ENCODE measurements around the gene USP17L13.
"Not testable (repeated sequence)": the region's sequence is repeated elsewhere in the genome, so short reads cannot be mapped to it uniquely, and the experiment has no call there.

Gene USP17L13, protein sequence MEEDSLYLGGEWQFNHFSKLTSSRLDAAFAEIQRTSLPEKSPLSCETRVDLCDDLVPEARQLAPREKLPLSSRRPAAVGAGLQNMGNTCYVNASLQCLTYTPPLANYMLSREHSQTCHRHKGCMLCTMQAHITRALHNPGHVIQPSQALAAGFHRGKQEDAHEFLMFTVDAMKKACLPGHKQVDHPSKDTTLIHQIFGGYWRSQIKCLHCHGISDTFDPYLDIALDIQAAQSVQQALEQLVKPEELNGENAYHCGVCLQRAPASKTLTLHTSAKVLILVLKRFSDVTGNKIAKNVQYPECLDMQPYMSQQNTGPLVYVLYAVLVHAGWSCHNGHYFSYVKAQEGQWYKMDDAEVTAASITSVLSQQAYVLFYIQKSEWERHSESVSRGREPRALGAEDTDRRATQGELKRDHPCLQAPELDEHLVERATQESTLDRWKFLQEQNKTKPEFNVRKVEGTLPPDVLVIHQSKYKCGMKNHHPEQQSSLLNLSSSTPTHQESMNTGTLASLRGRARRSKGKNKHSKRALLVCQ

DNA sequence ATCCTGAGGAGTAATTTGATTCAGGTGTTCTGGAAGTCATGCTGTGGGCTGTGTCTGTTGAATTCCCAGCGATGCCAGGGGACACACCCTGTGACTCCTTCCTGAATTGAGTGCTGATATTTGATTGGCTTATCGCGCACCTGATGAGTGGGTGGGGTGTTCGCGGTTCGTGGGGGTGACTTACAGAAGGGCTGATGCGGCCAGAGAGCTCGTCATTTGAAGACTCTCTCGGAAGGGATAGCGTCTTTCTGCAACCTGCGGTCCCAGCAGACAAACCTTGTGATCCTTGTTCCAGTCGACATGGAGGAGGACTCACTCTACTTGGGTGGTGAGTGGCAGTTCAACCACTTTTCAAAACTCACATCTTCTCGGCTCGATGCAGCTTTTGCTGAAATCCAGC lies at the start of gene USP17L13:
TSS of gene USP17L13 (plus strand) at position 301 of the 400 bp plus-strand sequence. CDS start at position 301, 0 bp downstream.
- not testable (repeated sequence) for DNase-seq (ENCODE audit: low spot score)

DNA sequence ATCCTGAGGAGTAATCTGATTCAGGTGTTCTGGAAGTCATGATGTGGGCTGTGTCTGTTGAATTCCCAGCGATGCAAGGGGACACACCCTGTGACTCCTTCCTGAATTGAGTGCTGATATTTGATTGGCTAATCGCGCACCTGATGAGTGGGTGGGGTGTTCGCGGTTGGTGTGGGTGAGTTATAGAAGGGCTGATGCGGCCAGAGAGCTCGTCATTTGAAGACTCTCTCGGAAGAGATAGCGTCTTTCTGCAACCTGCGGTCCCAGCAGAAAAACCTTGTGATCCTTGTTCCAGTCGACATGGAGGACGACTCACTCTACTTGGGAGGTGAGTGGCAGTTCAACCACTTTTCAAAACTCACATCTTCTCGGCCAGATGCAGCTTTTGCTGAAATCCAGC lies 14.3 kb upstream of the USP17L13 start, which contains the start of gene USP17L10:
TSS of gene USP17L10 (plus strand) at position 301 of the 400 bp plus-strand sequence. CDS start at position 301, 0 bp downstream.
- DNase-seq (ENCODE audit: low spot score): not testable (repeated sequence)

DNA sequence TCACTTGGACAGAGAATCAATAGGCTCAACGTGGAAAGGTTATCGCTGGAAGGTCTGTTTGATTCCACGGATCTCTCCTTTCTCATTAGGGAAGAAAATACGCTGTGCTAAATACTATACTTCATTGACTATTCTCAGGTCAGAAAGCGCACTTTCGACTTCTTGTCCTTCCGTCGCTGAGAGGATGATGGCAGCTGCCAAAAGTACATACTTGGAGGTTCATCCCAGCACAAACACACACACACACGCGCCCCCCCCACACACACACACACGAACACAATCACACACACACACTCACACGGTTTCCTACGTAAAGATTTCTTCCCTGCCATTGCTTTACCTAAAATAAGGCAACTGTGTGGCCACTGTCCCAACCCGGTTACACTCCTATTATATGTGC lies 10.0 kb upstream of the USP17L13 start:
- DNase-seq (ENCODE audit: low spot score): not testable (repeated sequence)

DNA sequence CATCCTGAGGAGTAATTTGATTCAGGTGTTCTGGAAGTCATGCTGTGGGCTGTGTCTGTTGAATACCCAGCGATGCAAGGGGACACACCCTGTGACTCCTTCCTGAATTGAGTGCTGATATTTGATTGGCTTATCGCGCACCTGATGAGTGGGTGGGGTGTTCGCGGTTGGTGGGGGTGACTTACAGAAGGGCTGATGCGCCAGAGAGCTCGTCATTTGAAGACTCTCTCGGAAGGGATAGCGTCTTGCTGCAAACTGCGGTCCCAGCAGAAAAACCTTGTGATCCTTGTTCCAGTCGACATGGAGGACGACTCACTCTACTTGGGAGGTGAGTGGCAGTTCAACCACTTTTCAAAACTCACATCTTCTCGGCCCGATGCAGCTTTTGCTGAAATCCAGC lies 9.6 kb upstream of the USP17L13 start, which contains the start of gene USP17L11:
TSS of gene USP17L11 (plus strand) at position 301 of the 400 bp plus-strand sequence. CDS start at position 301, 0 bp downstream.
- not testable (repeated sequence) for DNase-seq (ENCODE audit: low spot score)

DNA sequence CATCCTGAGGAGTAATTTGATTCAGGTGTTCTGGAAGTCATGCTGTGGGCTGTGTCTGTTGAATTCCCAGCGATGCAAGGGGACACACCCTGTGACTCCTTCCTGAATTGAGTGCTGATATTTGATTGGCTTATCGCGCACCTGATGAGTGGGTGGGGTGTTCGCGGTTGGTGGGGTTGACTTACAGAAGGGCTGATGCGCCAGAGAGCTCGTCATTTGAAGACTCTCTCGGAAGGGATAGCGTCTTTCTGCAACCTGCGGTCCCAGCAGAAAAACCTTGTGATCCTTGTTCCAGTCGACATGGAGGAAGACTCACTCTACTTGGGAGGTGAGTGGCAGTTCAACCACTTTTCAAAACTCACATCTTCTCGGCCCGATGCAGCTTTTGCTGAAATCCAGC lies 4.8 kb upstream of the USP17L13 start, which contains the start of gene USP17L12:
TSS of gene USP17L12 (plus strand) at position 301 of the 400 bp plus-strand sequence. CDS start at position 301, 0 bp downstream.
- DNase-seq (ENCODE audit: low spot score): not testable (repeated sequence)

DNA sequence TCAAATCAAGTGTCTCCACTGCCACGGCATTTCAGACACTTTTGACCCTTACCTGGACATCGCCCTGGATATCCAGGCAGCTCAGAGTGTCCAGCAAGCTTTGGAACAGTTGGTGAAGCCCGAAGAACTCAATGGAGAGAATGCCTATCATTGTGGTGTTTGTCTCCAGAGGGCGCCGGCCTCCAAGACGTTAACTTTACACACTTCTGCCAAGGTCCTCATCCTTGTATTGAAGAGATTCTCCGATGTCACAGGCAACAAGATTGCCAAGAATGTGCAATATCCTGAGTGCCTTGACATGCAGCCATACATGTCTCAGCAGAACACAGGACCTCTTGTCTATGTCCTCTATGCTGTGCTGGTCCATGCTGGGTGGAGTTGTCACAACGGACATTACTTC lies 5.6 kb downstream of the USP17L13 start:
- DNase-seq (ENCODE audit: low spot score): not testable (repeated sequence)

DNA sequence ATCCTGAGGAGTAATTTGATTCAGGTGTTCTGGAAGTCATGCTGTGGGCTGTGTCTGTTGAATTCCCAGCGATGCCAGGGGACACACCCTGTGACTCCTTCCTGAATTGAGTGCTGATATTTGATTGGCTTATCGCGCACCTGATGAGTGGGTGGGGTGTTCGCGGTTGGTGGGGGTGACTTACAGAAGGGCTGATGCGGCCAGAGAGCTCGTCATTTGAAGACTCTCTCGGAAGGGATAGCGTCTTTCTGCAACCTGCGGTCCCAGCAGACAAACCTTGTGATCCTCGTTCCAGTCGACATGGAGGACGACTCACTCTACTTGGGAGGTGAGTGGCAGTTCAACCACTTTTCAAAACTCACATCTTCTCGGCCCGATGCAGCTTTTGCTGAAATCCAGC lies 9.4 kb downstream of the USP17L13 start, which contains the start of gene USP17L15:
TSS of gene USP17L15 (plus strand) at position 301 of the 400 bp plus-strand sequence. CDS start at position 301, 0 bp downstream.
- DNase-seq (ENCODE audit: low spot score): not testable (repeated sequence)

DNA sequence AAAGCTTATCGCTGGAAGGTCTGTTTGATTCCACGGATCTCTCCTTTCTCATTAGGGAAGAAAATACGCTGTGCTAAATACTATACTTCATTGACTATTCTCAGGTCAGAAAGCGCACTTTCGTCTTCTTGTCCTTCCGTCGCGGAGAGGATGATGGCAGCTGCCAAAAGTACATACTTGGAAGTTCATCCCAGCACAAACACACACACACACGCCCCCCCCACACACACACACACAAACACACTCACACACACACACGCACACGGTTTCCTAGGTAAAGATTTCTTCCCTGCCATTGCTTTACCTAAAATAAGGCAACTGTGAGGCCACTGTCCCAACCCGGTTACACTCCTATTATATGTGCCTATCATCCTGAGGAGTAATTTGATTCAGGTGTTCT lies 13.8 kb downstream of the USP17L13 start:
- DNase-seq (ENCODE audit: low spot score): not testable (repeated sequence)

DNA sequence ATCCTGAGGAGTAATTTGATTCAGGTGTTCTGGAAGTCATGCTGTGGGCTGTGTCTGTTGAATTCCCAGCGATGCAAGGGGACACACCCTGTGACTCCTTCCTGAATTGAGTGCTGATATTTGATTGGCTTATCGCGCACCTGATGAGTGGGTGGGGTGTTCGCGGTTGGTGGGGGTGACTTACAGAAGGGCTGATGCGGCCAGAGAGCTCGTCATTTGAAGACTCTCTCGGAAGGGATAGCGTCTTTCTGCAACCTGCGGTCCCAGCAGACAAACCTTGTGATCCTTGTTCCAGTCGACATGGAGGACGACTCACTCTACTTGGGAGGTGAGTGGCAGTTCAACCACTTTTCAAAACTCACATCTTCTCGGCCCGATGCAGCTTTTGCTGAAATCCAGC lies 18.9 kb downstream of the USP17L13 start, which contains the start of gene USP17L17:
TSS of gene USP17L17 (plus strand) at position 301 of the 400 bp plus-strand sequence. CDS start at position 301, 0 bp downstream.
- not testable (repeated sequence) for DNase-seq (ENCODE audit: low spot score)

DNA sequence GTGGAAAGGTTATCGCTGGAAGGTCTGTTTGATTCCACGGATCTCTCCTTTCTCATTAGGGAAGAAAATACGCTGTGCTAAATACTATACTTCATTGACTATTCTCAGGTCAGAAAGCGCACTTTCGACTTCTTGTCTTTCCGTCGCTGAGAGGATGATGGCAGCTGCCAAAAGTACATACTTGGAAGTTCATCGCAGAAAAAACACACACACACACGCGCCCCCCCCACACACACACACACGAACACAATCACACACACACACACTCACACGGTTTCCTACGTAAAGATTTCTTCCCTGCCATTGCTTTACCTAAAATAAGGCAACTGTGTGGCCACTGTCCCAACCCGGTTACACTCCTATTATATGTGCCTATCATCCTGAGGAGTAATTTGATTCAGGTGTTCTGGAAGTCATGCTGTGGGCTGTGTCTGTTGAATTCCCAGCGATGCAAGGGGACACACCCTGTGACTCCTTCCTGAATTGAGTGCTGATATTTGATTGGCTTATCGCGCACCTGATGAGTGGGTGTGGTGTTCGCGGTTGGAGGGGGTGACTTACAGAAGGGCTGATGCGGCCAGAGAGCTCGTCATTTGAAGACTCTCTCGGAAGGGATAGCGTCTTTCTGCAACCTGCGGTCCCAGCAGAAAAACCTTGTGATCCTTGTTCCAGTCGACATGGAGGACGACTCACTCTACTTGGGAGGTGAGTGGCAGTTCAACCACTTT lies 23.4 kb downstream of the USP17L13 start, which contains the start of gene USP17L18:
TSS of gene USP17L18 (plus strand) at position 678 of the 728 bp plus-strand sequence. CDS start at position 678, 0 bp downstream.
- DNase-seq (ENCODE audit: low spot score): not testable (repeated sequence)

DNA sequence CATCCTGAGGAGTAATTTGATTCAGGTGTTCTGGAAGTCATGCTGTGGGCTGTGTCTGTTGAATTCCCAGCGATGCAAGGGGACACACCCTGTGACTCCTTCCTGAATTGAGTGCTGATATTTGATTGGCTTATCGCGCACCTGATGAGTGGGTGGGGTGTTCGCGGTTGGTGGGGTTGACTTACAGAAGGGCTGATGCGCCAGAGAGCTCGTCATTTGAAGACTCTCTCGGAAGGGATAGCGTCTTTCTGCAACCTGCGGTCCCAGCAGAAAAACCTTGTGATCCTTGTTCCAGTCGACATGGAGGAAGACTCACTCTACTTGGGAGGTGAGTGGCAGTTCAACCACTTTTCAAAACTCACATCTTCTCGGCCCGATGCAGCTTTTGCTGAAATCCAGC lies 28.4 kb downstream of the USP17L13 start, which contains the start of gene USP17L19:
TSS of gene USP17L19 (plus strand) at position 301 of the 400 bp plus-strand sequence. CDS start at position 301, 0 bp downstream.
- not testable (repeated sequence) for DNase-seq (ENCODE audit: low spot score)

DNA sequence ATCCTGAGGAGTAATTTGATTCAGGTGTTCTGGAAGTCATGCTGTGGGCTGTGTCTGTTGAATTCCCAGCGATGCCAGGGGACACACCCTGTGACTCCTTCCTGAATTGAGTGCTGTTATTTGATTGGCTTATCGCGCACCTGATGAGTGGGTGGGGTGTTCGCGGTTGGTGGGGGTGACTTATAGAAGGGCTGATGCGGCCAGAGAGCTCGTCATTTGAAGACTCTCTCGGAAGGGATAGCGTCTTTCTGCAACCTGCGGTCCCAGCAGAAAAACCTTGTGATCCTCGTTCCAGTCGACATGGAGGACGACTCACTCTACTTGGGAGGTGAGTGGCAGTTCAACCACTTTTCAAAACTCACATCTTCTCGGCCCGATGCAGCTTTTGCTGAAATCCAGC lies 33.1 kb downstream of the USP17L13 start, which contains the start of gene USP17L20:
TSS of gene USP17L20 (plus strand) at position 301 of the 400 bp plus-strand sequence. CDS start at position 301, 0 bp downstream.
- not testable (repeated sequence) for DNase-seq (ENCODE audit: low spot score)

DNA sequence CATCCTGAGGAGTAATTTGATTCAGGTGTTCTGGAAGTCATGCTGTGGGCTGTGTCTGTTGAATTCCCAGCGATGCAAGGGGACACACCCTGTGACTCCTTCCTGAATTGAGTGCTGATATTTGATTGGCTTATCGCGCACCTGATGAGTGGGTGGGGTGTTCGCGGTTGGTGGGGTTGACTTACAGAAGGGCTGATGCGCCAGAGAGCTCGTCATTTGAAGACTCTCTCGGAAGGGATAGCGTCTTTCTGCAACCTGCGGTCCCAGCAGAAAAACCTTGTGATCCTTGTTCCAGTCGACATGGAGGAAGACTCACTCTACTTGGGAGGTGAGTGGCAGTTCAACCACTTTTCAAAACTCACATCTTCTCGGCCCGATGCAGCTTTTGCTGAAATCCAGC lies 37.9 kb downstream of the USP17L13 start, which contains the start of gene USP17L21:
TSS of gene USP17L21 (plus strand) at position 301 of the 400 bp plus-strand sequence. CDS start at position 301, 0 bp downstream.
- not testable (repeated sequence) for DNase-seq (ENCODE audit: low spot score)

DNA sequence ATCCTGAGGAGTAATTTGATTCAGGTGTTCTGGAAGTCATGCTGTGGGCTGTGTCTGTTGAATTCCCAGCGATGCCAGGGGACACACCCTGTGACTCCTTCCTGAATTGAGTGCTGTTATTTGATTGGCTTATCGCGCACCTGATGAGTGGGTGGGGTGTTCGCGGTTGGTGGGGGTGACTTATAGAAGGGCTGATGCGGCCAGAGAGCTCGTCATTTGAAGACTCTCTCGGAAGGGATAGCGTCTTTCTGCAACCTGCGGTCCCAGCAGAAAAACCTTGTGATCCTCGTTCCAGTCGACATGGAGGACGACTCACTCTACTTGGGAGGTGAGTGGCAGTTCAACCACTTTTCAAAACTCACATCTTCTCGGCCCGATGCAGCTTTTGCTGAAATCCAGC lies 42.6 kb downstream of the USP17L13 start, which contains the start of gene USP17L22:
TSS of gene USP17L22 (plus strand) at position 301 of the 400 bp plus-strand sequence. CDS start at position 301, 0 bp downstream.
- DNase-seq (ENCODE audit: low spot score): not testable (repeated sequence)

DNA sequence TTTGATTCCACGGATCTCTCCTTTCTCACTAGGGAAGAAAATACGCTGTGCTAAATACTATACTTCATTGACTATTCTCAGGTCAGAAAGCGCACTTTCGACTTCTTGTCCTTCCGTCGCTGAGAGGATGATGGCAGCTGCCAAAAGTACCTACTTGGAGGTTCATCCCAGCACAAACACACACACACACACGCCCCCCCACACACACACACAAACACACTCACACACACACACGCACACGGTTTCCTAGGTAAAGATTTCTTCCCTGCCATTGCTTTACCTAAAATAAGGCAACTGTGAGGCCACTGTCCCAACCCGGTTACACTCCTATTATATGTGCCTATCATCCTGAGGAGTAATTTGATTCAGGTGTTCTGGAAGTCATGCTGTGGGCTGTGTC lies 47.0 kb downstream of the USP17L13 start:
- DNase-seq (ENCODE audit: low spot score): not testable (repeated sequence)

All from hematopoietic multipotent progenitor cell treated with erythropoietin and hydrocortisone succinate and interleukin-3 and kit ligand, for 15 days (in vitro differentiated cells).